NB4 (cell line): Measurements from ENCODE around the gene MMP8.

Experiments
- CTCF ChIP-seq: IDR thresholded peaks from one replicate; pipeline ENCODE4 v1.5.1; 2012; ENCODE audit warnings: low read depth, low read length
- POLR2A ChIP-seq: IDR thresholded peaks from 2 replicates; pipeline ENCODE4 v1.6.1; 2011; ENCODE audit warnings: mild to moderate bottlenecking; ENCODE audit not compliant: insufficient read length; ENCODE audit errors: extremely low read depth

- no peak for TF ChIP-seq CTCF
- no peak for TF ChIP-seq POLR2A
Measured at GRCh38 chr11:102680945-102681344, 43.8 kb downstream of the MMP8 start.
